ENCODE results near the gene PLPPR4. TPM values are rescaled to one million over a fixed set of nuclear protein-coding genes. Genes with fewer than 3 reads are reported as not detected.

The PLPPR4 gene
- total RNA-seq, 1 experiment from 2014 or later: 0.42 TPM

GRCh38 chr1:99331636-99332035 is 67.3 kb downstream of the PLPPR4 start (continued):
- TF ChIP-seq, protein P1, sequence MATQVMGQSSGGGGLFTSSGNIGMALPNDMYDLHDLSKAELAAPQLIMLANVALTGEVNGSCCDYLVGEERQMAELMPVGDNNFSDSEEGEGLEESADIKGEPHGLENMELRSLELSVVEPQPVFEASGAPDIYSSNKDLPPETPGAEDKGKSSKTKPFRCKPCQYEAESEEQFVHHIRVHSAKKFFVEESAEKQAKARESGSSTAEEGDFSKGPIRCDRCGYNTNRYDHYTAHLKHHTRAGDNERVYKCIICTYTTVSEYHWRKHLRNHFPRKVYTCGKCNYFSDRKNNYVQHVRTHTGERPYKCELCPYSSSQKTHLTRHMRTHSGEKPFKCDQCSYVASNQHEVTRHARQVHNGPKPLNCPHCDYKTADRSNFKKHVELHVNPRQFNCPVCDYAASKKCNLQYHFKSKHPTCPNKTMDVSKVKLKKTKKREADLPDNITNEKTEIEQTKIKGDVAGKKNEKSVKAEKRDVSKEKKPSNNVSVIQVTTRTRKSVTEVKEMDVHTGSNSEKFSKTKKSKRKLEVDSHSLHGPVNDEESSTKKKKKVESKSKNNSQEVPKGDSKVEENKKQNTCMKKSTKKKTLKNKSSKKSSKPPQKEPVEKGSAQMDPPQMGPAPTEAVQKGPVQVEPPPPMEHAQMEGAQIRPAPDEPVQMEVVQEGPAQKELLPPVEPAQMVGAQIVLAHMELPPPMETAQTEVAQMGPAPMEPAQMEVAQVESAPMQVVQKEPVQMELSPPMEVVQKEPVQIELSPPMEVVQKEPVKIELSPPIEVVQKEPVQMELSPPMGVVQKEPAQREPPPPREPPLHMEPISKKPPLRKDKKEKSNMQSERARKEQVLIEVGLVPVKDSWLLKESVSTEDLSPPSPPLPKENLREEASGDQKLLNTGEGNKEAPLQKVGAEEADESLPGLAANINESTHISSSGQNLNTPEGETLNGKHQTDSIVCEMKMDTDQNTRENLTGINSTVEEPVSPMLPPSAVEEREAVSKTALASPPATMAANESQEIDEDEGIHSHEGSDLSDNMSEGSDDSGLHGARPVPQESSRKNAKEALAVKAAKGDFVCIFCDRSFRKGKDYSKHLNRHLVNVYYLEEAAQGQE (IDR thresholded peaks at IDR 0.05; ENCODE audit: low read depth): no peak
- TF ChIP-seq YY1 (IDR thresholded peaks at IDR 0.05; ENCODE audit: extremely low read depth, insufficient replicate concordance, low read depth, low read length): no peak

DNA sequence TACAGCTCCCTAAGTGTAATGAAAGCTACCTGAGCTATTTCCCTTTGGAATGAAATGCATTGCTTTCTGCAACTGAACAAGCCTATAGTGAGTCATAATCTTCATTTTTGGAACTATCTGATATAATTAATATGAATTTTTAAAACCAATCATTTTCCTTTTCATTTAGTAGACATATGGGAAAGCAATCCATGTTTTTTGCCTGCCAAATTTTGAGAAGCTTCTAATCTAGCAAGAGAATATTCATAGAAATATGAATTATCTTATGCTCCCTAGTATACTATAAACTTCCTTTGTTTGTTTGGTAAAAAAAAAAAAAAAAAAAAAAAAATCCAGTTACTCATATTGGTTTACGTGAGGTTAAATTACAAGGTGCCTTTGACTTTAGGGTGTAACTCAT is 68.3 kb downstream of the PLPPR4 start:
- RAD21 ChIA-PET (ENCODE audit: low non-redundant PET in 1 of 2, low total read pairs in 2 of 2, uncharacterized antibody in 2 of 2, unreplicated experiment in 2 of 2): no interaction called here

More for the DNA sequence above, 68.3 kb downstream of the PLPPR4 start:
- no peak overlapping the region for H3K4me2 ChIP-seq (ENCODE audit: low read length)
- no peaks in the 10 kb centered on the region for H3K79me2 ChIP-seq (ENCODE audit: insufficient read depth, low read length)
- ChIA-PET CTCF (no interaction called here), POLR2A (no interaction called here)
- H3K36me3 ChIP-seq (ENCODE audit: control insufficient read depth in 1 of 2, insufficient read depth in 2 of 2, low read length in 2 of 2): no peaks in the 10 kb centered on the region
- H3K9ac ChIP-seq (ENCODE audit: low read length): no peak overlapping the region
- no peaks in the 10 kb centered on the region for H3K27me3 ChIP-seq (ENCODE audit: insufficient read depth, low read length)
- H4K20me1 ChIP-seq (ENCODE audit: insufficient read depth): no peaks in the 10 kb centered on the region
- DNase-seq (ENCODE audit: low read depth, low spot score) (no peak), ATAC-seq (no peak)
- intact Hi-C loops (cut with micrococcal nuclease): no loop called here
- BruUV-seq (replicated peaks): no TSS peak
- no peaks in the 10 kb centered on the region for H3K9me2 ChIP-seq (ENCODE audit: insufficient read depth)
- TF ChIP-seq, protein P2, sequence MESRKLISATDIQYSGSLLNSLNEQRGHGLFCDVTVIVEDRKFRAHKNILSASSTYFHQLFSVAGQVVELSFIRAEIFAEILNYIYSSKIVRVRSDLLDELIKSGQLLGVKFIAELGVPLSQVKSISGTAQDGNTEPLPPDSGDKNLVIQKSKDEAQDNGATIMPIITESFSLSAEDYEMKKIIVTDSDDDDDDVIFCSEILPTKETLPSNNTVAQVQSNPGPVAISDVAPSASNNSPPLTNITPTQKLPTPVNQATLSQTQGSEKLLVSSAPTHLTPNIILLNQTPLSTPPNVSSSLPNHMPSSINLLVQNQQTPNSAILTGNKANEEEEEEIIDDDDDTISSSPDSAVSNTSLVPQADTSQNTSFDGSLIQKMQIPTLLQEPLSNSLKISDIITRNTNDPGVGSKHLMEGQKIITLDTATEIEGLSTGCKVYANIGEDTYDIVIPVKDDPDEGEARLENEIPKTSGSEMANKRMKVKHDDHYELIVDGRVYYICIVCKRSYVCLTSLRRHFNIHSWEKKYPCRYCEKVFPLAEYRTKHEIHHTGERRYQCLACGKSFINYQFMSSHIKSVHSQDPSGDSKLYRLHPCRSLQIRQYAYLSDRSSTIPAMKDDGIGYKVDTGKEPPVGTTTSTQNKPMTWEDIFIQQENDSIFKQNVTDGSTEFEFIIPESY (IDR thresholded peaks at IDR 0.05; ENCODE audit: extremely low read depth, insufficient replicate concordance, low read length): no peak
- TF ChIP-seq CBX3 (IDR thresholded peaks at IDR 0.05; ENCODE audit: low read depth) (no peak), TCF7L2 (IDR thresholded peaks at IDR 0.05; ENCODE audit: borderline replicate concordance, extremely low read depth, insufficient read depth, insufficient read length) (no peak), POLR2A (IDR thresholded peaks at IDR 0.05; ENCODE audit: borderline replicate concordance, extremely low read depth, insufficient read depth, insufficient read length) (no peak), EGR1 (IDR thresholded peaks at IDR 0.05; ENCODE audit: low read depth) (no peak), FOSL1 (IDR thresholded peaks at IDR 0.05; ENCODE audit: low read depth) (no peak), ZFX (IDR thresholded peaks at IDR 0.05) (no peak), SRF (IDR thresholded peaks at IDR 0.05; ENCODE audit: low read depth) (no peak), ZNF274 (IDR thresholded peaks at IDR 0.05; ENCODE audit: low read depth, low read length) (no peak), SP1 (IDR thresholded peaks at IDR 0.05; ENCODE audit: low read depth) (no peak)
- TF ChIP-seq, protein P3, sequence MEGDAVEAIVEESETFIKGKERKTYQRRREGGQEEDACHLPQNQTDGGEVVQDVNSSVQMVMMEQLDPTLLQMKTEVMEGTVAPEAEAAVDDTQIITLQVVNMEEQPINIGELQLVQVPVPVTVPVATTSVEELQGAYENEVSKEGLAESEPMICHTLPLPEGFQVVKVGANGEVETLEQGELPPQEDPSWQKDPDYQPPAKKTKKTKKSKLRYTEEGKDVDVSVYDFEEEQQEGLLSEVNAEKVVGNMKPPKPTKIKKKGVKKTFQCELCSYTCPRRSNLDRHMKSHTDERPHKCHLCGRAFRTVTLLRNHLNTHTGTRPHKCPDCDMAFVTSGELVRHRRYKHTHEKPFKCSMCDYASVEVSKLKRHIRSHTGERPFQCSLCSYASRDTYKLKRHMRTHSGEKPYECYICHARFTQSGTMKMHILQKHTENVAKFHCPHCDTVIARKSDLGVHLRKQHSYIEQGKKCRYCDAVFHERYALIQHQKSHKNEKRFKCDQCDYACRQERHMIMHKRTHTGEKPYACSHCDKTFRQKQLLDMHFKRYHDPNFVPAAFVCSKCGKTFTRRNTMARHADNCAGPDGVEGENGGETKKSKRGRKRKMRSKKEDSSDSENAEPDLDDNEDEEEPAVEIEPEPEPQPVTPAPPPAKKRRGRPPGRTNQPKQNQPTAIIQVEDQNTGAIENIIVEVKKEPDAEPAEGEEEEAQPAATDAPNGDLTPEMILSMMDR (IDR thresholded peaks at IDR 0.05 in 2 of 3, conservative IDR thresholded peaks at IDR 0.05 in 1 of 3; ENCODE audit: borderline replicate concordance in 1 of 3, insufficient read depth in 1 of 3, low read depth in 2 of 3, low read length in 2 of 3): no peak
- TF ChIP-seq, protein P4, sequence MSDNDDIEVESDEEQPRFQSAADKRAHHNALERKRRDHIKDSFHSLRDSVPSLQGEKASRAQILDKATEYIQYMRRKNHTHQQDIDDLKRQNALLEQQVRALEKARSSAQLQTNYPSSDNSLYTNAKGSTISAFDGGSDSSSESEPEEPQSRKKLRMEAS (IDR thresholded peaks at IDR 0.05): no peak
- no peaks in the 10 kb centered on the region for H3K4me1 ChIP-seq (ENCODE audit: control insufficient read depth in 1 of 2, insufficient read depth in 2 of 2, low read length in 2 of 2)
- no peak overlapping the region for H3K27ac ChIP-seq (ENCODE audit: low read depth, low read length)
- H2AFZ ChIP-seq (ENCODE audit: low read depth, low read length, poor library complexity, severe bottlenecking): no peak overlapping the region
- no peak overlapping the region for H3K4me3 ChIP-seq (replicated peaks in 1 of 2; ENCODE audit: low read depth in 1 of 2, low read length in 2 of 2)
- H3K9me3 ChIP-seq (ENCODE audit: control insufficient read depth in 1 of 2, insufficient read depth in 1 of 2, low read depth in 1 of 2, low read length in 2 of 2): no peaks in the 10 kb centered on the region

Measured in HCT116 (cell line).